ENCODE measurements around the gene CALM1.

CALM1 gene

DNA sequence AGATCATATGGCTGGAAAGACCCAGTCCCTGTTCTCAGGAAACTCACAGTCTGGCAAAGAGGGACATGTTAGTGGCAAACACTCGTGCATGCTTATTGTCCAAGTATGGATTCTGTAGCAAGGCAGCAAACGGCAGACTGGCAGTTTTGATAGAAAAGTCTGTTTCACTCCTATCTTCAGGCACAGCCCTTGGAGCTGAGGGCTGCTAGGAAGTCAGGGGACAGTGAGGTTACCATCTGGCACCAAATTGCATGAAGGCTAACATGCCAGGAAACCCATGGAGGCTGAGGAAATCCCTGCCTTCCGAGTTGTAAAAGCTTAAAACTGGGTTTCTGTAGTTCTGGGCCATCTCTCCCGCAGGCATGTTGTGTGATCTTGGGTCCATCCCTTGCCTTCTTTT is 32.9 kb downstream of the CALM1 start:
- no peaks in the 10 kb centered on the region for H3K9me3 ChIP-seq (ENCODE audit: insufficient read depth, low read depth, low read length)
- TF ChIP-seq, protein P1, sequence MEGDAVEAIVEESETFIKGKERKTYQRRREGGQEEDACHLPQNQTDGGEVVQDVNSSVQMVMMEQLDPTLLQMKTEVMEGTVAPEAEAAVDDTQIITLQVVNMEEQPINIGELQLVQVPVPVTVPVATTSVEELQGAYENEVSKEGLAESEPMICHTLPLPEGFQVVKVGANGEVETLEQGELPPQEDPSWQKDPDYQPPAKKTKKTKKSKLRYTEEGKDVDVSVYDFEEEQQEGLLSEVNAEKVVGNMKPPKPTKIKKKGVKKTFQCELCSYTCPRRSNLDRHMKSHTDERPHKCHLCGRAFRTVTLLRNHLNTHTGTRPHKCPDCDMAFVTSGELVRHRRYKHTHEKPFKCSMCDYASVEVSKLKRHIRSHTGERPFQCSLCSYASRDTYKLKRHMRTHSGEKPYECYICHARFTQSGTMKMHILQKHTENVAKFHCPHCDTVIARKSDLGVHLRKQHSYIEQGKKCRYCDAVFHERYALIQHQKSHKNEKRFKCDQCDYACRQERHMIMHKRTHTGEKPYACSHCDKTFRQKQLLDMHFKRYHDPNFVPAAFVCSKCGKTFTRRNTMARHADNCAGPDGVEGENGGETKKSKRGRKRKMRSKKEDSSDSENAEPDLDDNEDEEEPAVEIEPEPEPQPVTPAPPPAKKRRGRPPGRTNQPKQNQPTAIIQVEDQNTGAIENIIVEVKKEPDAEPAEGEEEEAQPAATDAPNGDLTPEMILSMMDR (conservative IDR thresholded peaks at IDR 0.05; ENCODE audit: low read length): no peak
- TF ChIP-seq EZH2phosphoT487 (IDR thresholded peaks at IDR 0.05; ENCODE audit: borderline replicate concordance): no peak
- no peak overlapping the region for H3K9ac ChIP-seq (ENCODE audit: low read depth, low read length, poor library complexity, severe bottlenecking)
- no peaks in the 10 kb centered on the region for H3K36me3 ChIP-seq (ENCODE audit: insufficient read depth, low read length)
- H3K4me2 ChIP-seq (ENCODE audit: low read depth, low read length, poor library complexity, severe bottlenecking): no peak overlapping the region
- H3K4me3 ChIP-seq (ENCODE audit: low read length, poor library complexity, severe bottlenecking): no peak overlapping the region
- H2AFZ ChIP-seq (ENCODE audit: low read length): no peak overlapping the region
- H3K4me1 ChIP-seq (ENCODE audit: insufficient read depth, low read length, poor library complexity, severe bottlenecking): no peaks in the 10 kb centered on the region
- H3K27me3 ChIP-seq (ENCODE audit: insufficient read depth, low read length, poor library complexity, severe bottlenecking): no peaks in the 10 kb centered on the region
- no peaks in the 10 kb centered on the region for H3K79me2 ChIP-seq (ENCODE audit: insufficient read depth, low read length)
- no peaks in the 10 kb centered on the region for H4K20me1 ChIP-seq (ENCODE audit: insufficient read depth, low read length, poor library complexity, severe bottlenecking)
- no peaks in the 10 kb centered on the region for H3F3A ChIP-seq (ENCODE audit: low read depth)
- H3K9me2 ChIP-seq (replicated peaks; ENCODE audit: low read depth, low read length): no peaks in the 10 kb centered on the region

DNA sequence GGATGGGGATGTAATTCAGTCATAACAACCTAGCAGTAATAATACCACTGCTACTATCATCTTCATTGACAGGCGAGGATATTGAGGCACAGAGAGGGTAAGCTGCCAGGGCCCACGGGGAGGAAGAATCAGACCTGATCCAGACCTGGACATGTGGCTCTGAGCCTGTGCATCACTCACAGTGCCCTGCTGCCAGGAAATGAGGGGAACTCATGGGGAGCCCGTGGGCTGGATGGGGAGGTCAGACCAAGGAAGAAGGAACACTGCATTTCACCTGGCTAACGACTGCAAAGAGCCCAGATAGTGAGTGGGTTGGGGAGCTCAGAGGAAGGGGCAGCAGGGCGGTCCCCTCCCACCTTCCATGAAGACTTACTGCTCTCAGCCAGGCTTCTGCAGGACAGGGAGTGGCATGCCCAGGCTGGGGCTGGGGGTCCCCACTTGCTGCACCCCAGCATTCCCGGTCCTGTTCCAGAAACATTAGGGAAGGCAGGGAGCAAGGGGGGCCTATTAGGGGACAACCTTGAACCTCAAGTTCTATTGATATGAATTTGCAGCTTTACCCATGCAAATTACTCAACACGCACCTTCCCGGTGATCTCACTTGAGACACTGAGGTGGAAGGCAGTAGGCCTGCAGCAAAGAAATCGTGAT is 37.7 kb downstream of the CALM1 start:
- Histone ChIP-seq H3K4me2 (ENCODE audit: low read depth, low read length, poor library complexity, severe bottlenecking) (no peak overlapping the region), H3K4me1 (ENCODE audit: insufficient read depth, low read length, poor library complexity, severe bottlenecking) (no peaks in the 10 kb centered on the region), H3K9me3 (ENCODE audit: insufficient read depth, low read depth, low read length) (no peaks in the 10 kb centered on the region), H2AFZ (ENCODE audit: low read length) (no peak overlapping the region), H3K9ac (ENCODE audit: low read depth, low read length, poor library complexity, severe bottlenecking) (no peak overlapping the region), H4K20me1 (ENCODE audit: insufficient read depth, low read length, poor library complexity, severe bottlenecking) (no peaks in the 10 kb centered on the region), H3K79me2 (ENCODE audit: insufficient read depth, low read length) (no peaks in the 10 kb centered on the region), H3K4me3 (ENCODE audit: low read length, poor library complexity, severe bottlenecking) (no peak overlapping the region), H3K36me3 (ENCODE audit: insufficient read depth, low read length) (no peaks in the 10 kb centered on the region), H3K9me2 (replicated peaks; ENCODE audit: low read depth, low read length) (no peaks in the 10 kb centered on the region), H3F3A (ENCODE audit: low read depth) (no peaks in the 10 kb centered on the region), H3K27me3 (ENCODE audit: insufficient read depth, low read length, poor library complexity, severe bottlenecking) (no peaks in the 10 kb centered on the region)
- no peak for TF ChIP-seq EZH2phosphoT487 (IDR thresholded peaks at IDR 0.05; ENCODE audit: borderline replicate concordance)
- TF ChIP-seq, protein P1 (conservative IDR thresholded peaks at IDR 0.05; ENCODE audit: low read length): no peak

- Histone ChIP-seq H3K4me1 (ENCODE audit: insufficient read depth, low read length, poor library complexity, severe bottlenecking) (no peaks in the 10 kb centered on the region), H3K4me2 (ENCODE audit: low read depth, low read length, poor library complexity, severe bottlenecking) (no peak overlapping the region), H3K9ac (ENCODE audit: low read depth, low read length, poor library complexity, severe bottlenecking) (no peak overlapping the region), H3K79me2 (ENCODE audit: insufficient read depth, low read length) (no peaks in the 10 kb centered on the region), H3K9me2 (replicated peaks; ENCODE audit: low read depth, low read length) (no peaks in the 10 kb centered on the region), H2AFZ (ENCODE audit: low read length) (no peak overlapping the region), H3K9me3 (ENCODE audit: insufficient read depth, low read depth, low read length) (no peaks in the 10 kb centered on the region), H3K4me3 (ENCODE audit: low read length, poor library complexity, severe bottlenecking) (no peak overlapping the region), H3K27me3 (ENCODE audit: insufficient read depth, low read length, poor library complexity, severe bottlenecking) (no peaks in the 10 kb centered on the region), H3F3A (ENCODE audit: low read depth) (no peaks in the 10 kb centered on the region), H3K36me3 (ENCODE audit: insufficient read depth, low read length) (no peaks in the 10 kb centered on the region), H4K20me1 (ENCODE audit: insufficient read depth, low read length, poor library complexity, severe bottlenecking) (no peaks in the 10 kb centered on the region)
- TF ChIP-seq, protein P1 (conservative IDR thresholded peaks at IDR 0.05; ENCODE audit: low read length): no peak
- no peak for TF ChIP-seq EZH2phosphoT487 (IDR thresholded peaks at IDR 0.05; ENCODE audit: borderline replicate concordance)
Measured at GRCh38 chr14:90438841-90439240, 42.0 kb downstream of the CALM1 start.
